Measurements from ENCODE around the gene LAMA2. TPM values are rescaled to one million over a fixed set of nuclear protein-coding genes. Genes with fewer than 3 reads are reported as not detected.

LAMA2 gene
- total and polyA plus RNA-seq, 2 of the 8 experiments (the other 6 are each of a cell fraction or from before 2014, with no cell fraction given): 1.3 to 3.8 TPM

GRCh38 chr6:129494099-129494498, 611.2 kb downstream of the LAMA2 start:
- no peak overlapping the region for H3K9ac ChIP-seq (replicated peaks in 1 of 4; ENCODE audit: extremely low read depth in 1 of 4, low read depth in 3 of 4, low read length in 3 of 4)
- FAIRE-seq: no peak
- DNase-seq (ENCODE audit: low read depth in 1 of 2, low spot score in 2 of 2): no peak
- H3K4me1 ChIP-seq (replicated peaks in 1 of 4; ENCODE audit: control insufficient read depth in 3 of 4, insufficient read depth in 4 of 4, low read length in 3 of 4): peaks cover 0 to 3% (median 1%) of the 10 kb centered on the region in 4 experiments; a peak in 2 of 7 replicates
- no peaks in the 10 kb centered on the region for H3K79me2 ChIP-seq (ENCODE audit: control insufficient read depth in 1 of 2, insufficient read depth in 2 of 2, low read length in 2 of 2)
- H3K18ac ChIP-seq (ENCODE audit: extremely low read depth, low read length): no peak overlapping the region
- ChIA-PET POLR2A (ENCODE audit: partially characterized antibody) (no interaction called here), CTCF (ENCODE audit: partially characterized antibody) (interaction anchor here (0.9 to 1.5 kb wide), 2 partner anchors 8 to 177 kb away, joined by 3 to 4 read pairs; no protein-coding TSS in a partner anchor)
- H2BK5ac ChIP-seq (ENCODE audit: low read depth, low read length): no peak overlapping the region
- no peaks in the 10 kb centered on the region for H3K9me3 ChIP-seq (ENCODE audit: insufficient read depth in 2 of 2, low read depth in 1 of 2, low read length in 1 of 2)
- peaks cover 0 to 1% (median 0%) of the 10 kb centered on the region in 4 experiments; a peak in 1 of 7 replicates for H3K27me3 ChIP-seq (replicated peaks in 1 of 4; ENCODE audit: control insufficient read depth in 3 of 4, extremely low read depth in 1 of 4, insufficient read depth in 3 of 4, low read length in 3 of 4)
- 98% methylated on average over 2 of the region's 2 CpGs; no CpG with 5 or more reads in 1 of the 2 experiments for WGBS, 2 experiments (ENCODE audit: extremely low coverage in 1 of 2, insufficient coverage in 1 of 2, insufficient read length in 1 of 2, insufficient replicate concordance in 2 of 2, low coverage in 1 of 2, low lambda C conversion rate in 2 of 2, missing lambda C conversion rate in 1 of 2)
- H4K20me1 ChIP-seq (replicated peaks in 1 of 2; ENCODE audit: control insufficient read depth in 1 of 2, insufficient read depth in 2 of 2, low read length in 2 of 2): no peaks in the 10 kb centered on the region
- H2BK12ac ChIP-seq (ENCODE audit: low read depth, low read length): no peak overlapping the region
- no peak overlapping the region for H3K56ac ChIP-seq (replicated peaks; ENCODE audit: insufficient read length, low read depth, low read length)
- H2BK20ac ChIP-seq (ENCODE audit: low read length): no peak overlapping the region
- no peak overlapping the region for H3K4me2 ChIP-seq (ENCODE audit: insufficient read depth in 1 of 2, low read depth in 2 of 2, low read length in 2 of 2)
- H3K27ac ChIP-seq (ENCODE audit: low read depth, low read length): no peak overlapping the region
- H2BK15ac ChIP-seq (ENCODE audit: low read length): no peak overlapping the region
- no peak overlapping the region for H3K23ac ChIP-seq (ENCODE audit: insufficient read length)
- no peak overlapping the region for H4K5ac ChIP-seq (ENCODE audit: insufficient read length, low read depth, low read length)
- H2AFZ ChIP-seq (ENCODE audit: low read length): no peak overlapping the region
- H2BK120ac ChIP-seq (replicated peaks; ENCODE audit: low read depth, low read length): no peak overlapping the region
- H3K4me3 ChIP-seq (ENCODE audit: extremely low read depth in 1 of 4, insufficient read depth in 2 of 4, low read depth in 3 of 4, low read length in 4 of 4): no peak overlapping the region
- no peak overlapping the region for H4K8ac ChIP-seq (ENCODE audit: extremely low read depth, insufficient read depth, low read length)
- H3K36me3 ChIP-seq (ENCODE audit: control insufficient read depth in 2 of 4, insufficient read depth in 4 of 4, low read length in 3 of 4): no peaks in the 10 kb centered on the region
- no peak overlapping the region for H2AK5ac ChIP-seq (ENCODE audit: low read depth, low read length)
- no peak overlapping the region for H4K91ac ChIP-seq (replicated peaks; ENCODE audit: insufficient read length, low read length)
- H3K23me2 ChIP-seq (ENCODE audit: low read depth, low read length): no peaks in the 10 kb centered on the region
- no peaks in the 10 kb centered on the region for H3K79me1 ChIP-seq (ENCODE audit: low read depth, low read length)
- H3K4ac ChIP-seq (replicated peaks; ENCODE audit: insufficient read length, low read depth, low read length): no peak overlapping the region
- no peak overlapping the region for H3K14ac ChIP-seq (ENCODE audit: insufficient read length)
- no peak for TF ChIP-seq HDAC2 (IDR thresholded peaks at IDR 0.05; ENCODE audit: borderline replicate concordance in 1 of 2, low read depth in 2 of 2, low read length in 2 of 2)
- no peak for TF ChIP-seq KDM4A (IDR thresholded peaks at IDR 0.05; ENCODE audit: low read depth, low read length, severe bottlenecking)
- no peak for TF ChIP-seq EP300 (IDR thresholded peaks at IDR 0.05; ENCODE audit: borderline replicate concordance in 1 of 2, low read depth in 2 of 2, low read length in 2 of 2)
